Heart left ventricle (tissue), 16 donors: ENCODE measurements around the gene INPP1. TPM values are rescaled to one million over a fixed set of nuclear protein-coding genes. Genes with fewer than 3 reads are reported as not detected.

ENCODE experiments used
- ATAC-seq, 4 donors: fragments of 200-7000 bp; cut with Tn5 transposase; one replicate each; pipeline ENCODE4 v1.9.1; 2020 to 2022; ENCODE audit warnings: moderate library complexity in 4 of 4, mild to moderate bottlenecking in 3 of 4, moderate number of reproducible peaks in 1 of 4
- DNase-seq, 5 donors: peaks; one replicate each; pipeline ENCODE4 v3.0.0-alpha.2; 2020
- H3K27ac ChIP-seq, 12 donors: fragments of 200-600 bp; sonication (generic) in 4 of 12; one replicate each; pipeline versions ENCODE4 v1.5.0 to v1.8.0; 2016 to 2022; ENCODE audit warnings: mild to moderate bottlenecking in 2 of 12
- H3K27me3 ChIP-seq, 9 donors: fragments of 200-600 bp; sonication (generic) in 2 of 9; one replicate each; pipeline versions ENCODE4 v1.5.1 to v1.8.0; 2016 to 2022; ENCODE audit warnings: mild to moderate bottlenecking in 3 of 9
- H3K36me3 ChIP-seq, 9 donors: fragments of 200-600 bp; sonication (generic) in 2 of 9; one replicate each; pipeline versions ENCODE4 v1.5.0 to v1.8.0; 2018 to 2022; ENCODE audit warnings: mild to moderate bottlenecking in 2 of 9
- H3K4me1 ChIP-seq, 12 donors: fragments of 200-600 bp; sonication (generic) in 4 of 12; one replicate each; pipeline versions ENCODE4 v1.5.0 to v1.8.0; 2016 to 2022; ENCODE audit warnings: mild to moderate bottlenecking in 3 of 12
- H3K4me3 ChIP-seq, 12 donors: fragments of 200-600 bp; sonication (generic) in 4 of 12; one replicate each; pipeline versions ENCODE4 v1.5.0 to v1.8.0; 2017 to 2022; ENCODE audit warnings: mild to moderate bottlenecking in 9 of 12, moderate library complexity in 4 of 12
- H3K9me3 ChIP-seq, 12 donors: fragments of 200-600 bp; sonication (generic) in 4 of 12; one replicate each; pipeline versions ENCODE4 v1.5.0 to v1.8.0; 2016 to 2022; ENCODE audit warnings: mild to moderate bottlenecking in 1 of 12
- POLR2A ChIP-seq, 2 donors: fragments of 450-650 bp; IDR thresholded peaks; one replicate each; pipeline ENCODE4 v1.6.1; 2017; ENCODE audit warnings: antibody characterized with exemption in 2 of 2, mild to moderate bottlenecking in 2 of 2, moderate library complexity in 2 of 2
- WGBS, 4 donors: extraction: QIAGEN DNeasy Blood & Tissue Kit in 2 of 4; methylation state at CpG; one replicate each; pipeline versions ENCODE4 v1.1.5 to v1.1.7; 2013 to 2018; 5-methylcytosine and 5-hydroxymethylcytosine counted together
- intact Hi-C, 10 donors: fragments of 100-400 bp; cut with DNase I; formaldehyde crosslinking; loops; one replicate each; pipeline versions ENCODE4 v1.11.1 to v1.14.2; 2022
- polyA plus RNA-seq, 2 donors: library from polyadenylated mRNA; stranded (reverse); fragments of 200-250 nt; gene quantifications; one replicate each; pipeline ENCODE4 v1.2.3, GENCODE V29; 2013
- total RNA-seq, 9 donors: library from RNA; depleted of rRNA in 2 of 9; stranded (reverse); fragments of >200 nt in 2 of 9; fragmentation: NEBNext Ultra II Directional in 3 of 9; extraction: Animal tissue kit (Norgen Biotek cat#: 25700) in 3 of 9; gene quantifications; one replicate each; pipeline versions ENCODE4 v1.1.0 to v1.2.4, GENCODE V29; 2016 to 2023
- TF ChIP-seq, protein P1 (sequence below), 12 donors: fragments of 200-600 bp; sonication (generic) in 4 of 12; IDR thresholded peaks; one replicate each; pipeline versions ENCODE4 v1.5.0 to v1.8.0; 2018 to 2022; ENCODE audit warnings: antibody characterized with exemption in 12 of 12, mild to moderate bottlenecking in 5 of 12
- donor health status: ischemic (EF 13 %, LVEDD 7.1; RV severe dilation, severe dysfunction).
- donor health status: healthy with polysubstance abuse.
- donor health status: DM: no; HTN: yes; CAD: no.
- donor health status: DM: no; HTN: no; CAD: no.
- donor health status: ischemic (EF 25% LVEDD 6.9; RV normal size, moderate dysfunction).
- donor health status: ischemic (EF 25% LVEDD 5.7; RV mildly dilated, moderate dysfunction).
- donor health status: healthy.
- donor health status: DM: yes; HTN: yes; CAD: no.
- donor health status: ischemic (EF 35%, LVEDD 5.7; RV mildly dilated, moderate dysfunction).
- donor health status: nonischemic (EF 11% LVEDD 7.7; RV severe dilation, severe dysfunction).
- donor health status: DM: yes; HTN: yes; CAD: no.
- donor health status: PGD.
- donor health status: ischemic (EF 29% LVEDD 5.4; RV normal size, mild dysfunction).
- donor health status: nonischemic (EF 23%, LVEDD 6.1; RV moderate dilation, normal function).

Gene INPP1
- total and polyA plus RNA-seq, 11 donors = 7.8 to 26.2 (median 13.3) TPM

DNA sequence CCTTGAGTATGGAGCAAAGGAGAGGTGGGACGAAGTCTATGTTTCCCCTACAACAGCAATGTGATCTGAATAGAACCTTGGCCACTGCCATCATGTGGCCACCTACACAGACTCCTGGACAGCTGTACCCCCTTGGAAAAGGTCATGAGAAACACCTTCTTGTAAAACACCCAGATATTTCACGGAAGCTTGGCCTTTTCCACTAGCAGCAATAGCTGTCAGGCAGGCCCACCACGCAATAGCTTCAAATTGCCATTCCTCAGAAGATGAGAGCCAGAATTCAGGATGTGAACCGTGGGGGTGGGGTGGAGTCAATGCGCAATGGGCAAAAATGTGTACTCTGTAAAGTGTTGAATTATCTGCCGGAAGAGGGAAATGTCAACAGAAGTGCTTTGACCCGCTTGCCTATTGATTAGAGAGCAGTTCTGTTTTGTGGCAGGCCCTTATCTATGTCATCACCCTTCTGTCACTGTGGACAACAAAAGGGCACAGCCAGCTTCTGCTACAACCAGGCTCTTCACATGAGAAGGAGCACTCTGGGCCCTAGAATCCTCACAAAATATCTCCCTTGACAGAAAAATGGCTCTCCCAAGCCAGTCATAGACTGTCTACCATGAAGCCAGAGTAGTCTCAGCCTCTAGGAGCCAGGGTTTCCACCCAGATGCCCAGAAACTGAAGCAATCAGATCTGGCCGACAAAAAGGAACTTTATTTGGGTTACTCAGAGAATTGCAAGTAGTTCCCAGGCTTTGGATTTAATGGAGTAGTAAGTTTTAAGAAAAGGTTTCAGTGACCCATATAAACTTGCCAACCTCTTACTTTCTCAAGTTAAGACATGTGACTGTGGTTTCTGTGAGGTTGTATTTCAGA is 9.5 kb downstream of the INPP1 start:
- TF ChIP-seq, protein P1, sequence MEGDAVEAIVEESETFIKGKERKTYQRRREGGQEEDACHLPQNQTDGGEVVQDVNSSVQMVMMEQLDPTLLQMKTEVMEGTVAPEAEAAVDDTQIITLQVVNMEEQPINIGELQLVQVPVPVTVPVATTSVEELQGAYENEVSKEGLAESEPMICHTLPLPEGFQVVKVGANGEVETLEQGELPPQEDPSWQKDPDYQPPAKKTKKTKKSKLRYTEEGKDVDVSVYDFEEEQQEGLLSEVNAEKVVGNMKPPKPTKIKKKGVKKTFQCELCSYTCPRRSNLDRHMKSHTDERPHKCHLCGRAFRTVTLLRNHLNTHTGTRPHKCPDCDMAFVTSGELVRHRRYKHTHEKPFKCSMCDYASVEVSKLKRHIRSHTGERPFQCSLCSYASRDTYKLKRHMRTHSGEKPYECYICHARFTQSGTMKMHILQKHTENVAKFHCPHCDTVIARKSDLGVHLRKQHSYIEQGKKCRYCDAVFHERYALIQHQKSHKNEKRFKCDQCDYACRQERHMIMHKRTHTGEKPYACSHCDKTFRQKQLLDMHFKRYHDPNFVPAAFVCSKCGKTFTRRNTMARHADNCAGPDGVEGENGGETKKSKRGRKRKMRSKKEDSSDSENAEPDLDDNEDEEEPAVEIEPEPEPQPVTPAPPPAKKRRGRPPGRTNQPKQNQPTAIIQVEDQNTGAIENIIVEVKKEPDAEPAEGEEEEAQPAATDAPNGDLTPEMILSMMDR (IDR thresholded peaks at IDR 0.05) = no peak
- TF ChIP-seq POLR2A (IDR thresholded peaks at IDR 0.05) = no peak
- Histone ChIP-seq H3K4me3 (no peak overlapping the region), H3K27ac (peak overlapping the region in 3 of 12 donors; percentile 1 to 45 (median 28)), H3K9me3 (no peaks in the 10 kb centered on the region), H3K4me1 (peaks cover 0 to 37% (median 8%) of the 10 kb centered on the region in 12 donors), H3K36me3 (peaks cover 0 to 4% (median 0%) of the 10 kb centered on the region in 9 donors), H3K27me3 (no peaks in the 10 kb centered on the region)
- WGBS, 4 donors = 61 to 68% (median 63%) methylated on average over 8 of the region's 8 CpGs
- intact Hi-C loops = no loop called here
- ATAC-seq (peak; percentile 18 to 64 (median 50)), DNase-seq (no peak)

DNA sequence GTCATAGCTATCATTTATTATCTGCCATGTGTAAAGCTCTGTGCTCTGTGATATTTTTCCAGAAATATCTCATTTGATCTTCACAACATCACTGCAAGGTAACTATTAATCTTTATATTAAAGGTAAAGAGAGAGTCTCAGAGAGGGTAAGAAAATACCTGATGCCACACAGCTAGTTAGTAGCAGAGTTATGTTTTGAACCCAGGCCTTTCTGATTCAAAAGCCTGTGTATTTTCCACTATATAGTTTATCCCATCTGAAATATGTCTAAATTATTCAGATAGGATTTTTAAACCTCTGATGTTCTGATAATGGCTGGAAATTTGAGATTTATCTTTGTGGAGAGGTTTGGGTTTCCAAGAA is 10.1 kb downstream of the INPP1 start:
- Histone ChIP-seq H3K27ac (peak overlapping the region in 4 of 12 donors; percentile 5 to 32 (median 23)), H3K4me1 (peaks cover 0 to 42% (median 8%) of the 10 kb centered on the region in 12 donors), H3K4me3 (no peak overlapping the region), H3K9me3 (no peaks in the 10 kb centered on the region), H3K27me3 (no peaks in the 10 kb centered on the region), H3K36me3 (peaks cover 0 to 4% (median 0%) of the 10 kb centered on the region in 9 donors)
- intact Hi-C loops = no loop called here
- ATAC-seq = no peak
- no peak for DNase-seq
- TF ChIP-seq POLR2A (IDR thresholded peaks at IDR 0.05) = no peak
- TF ChIP-seq, protein P1 (IDR thresholded peaks at IDR 0.05) = no peak

GRCh38 chr2:190354003-190354690 is 10.8 kb downstream of the INPP1 start:
- DNase-seq = no peak
- peak; percentile 25 to 48 (median 42) for ATAC-seq
- Histone ChIP-seq H3K27ac (peak overlapping the region in 4 of 12 donors; percentile 5 to 32 (median 23)), H3K36me3 (peaks cover 0 to 4% (median 0%) of the 10 kb centered on the region in 9 donors), H3K4me3 (no peak overlapping the region), H3K4me1 (peaks cover 0 to 48% (median 12%) of the 10 kb centered on the region in 12 donors), H3K9me3 (no peaks in the 10 kb centered on the region), H3K27me3 (no peaks in the 10 kb centered on the region)
- intact Hi-C loops = no loop called here
- no peak for TF ChIP-seq POLR2A (IDR thresholded peaks at IDR 0.05)
- TF ChIP-seq, protein P1 (IDR thresholded peaks at IDR 0.05) = no peak
- WGBS, 4 donors = 53 to 69% (median 65%) methylated on average over 12 of the region's 12 CpGs
